Nephron progenitor cell (in vitro differentiated cells): ENCODE data around the gene TRPM6.

ENCODE experiments used
- DNase-seq: peaks from one replicate; pipeline ENCODE4 v3.0.0; 2021
- H3K27ac Mint-ChIP-seq: 2 replicates; pipeline ENCODE4 v1.8.0; 2021; ENCODE audit warnings: mild to moderate bottlenecking, moderate library complexity, mixed read lengths
- H3K27me3 Mint-ChIP-seq: 2 replicates; pipeline ENCODE4 v1.8.0; 2021; ENCODE audit warnings: mild to moderate bottlenecking, low read depth, mixed read lengths; ENCODE audit not compliant: poor library complexity
- H3K36me3 Mint-ChIP-seq: 2 replicates; pipeline ENCODE4 v1.8.0; 2021; ENCODE audit warnings: low read depth, mixed read lengths
- H3K4me1 Mint-ChIP-seq: 2 replicates; pipeline ENCODE4 v1.8.0; 2021; ENCODE audit warnings: mixed read lengths
- H3K4me3 Mint-ChIP-seq: 2 replicates; pipeline ENCODE4 v1.8.0; 2021; ENCODE audit warnings: mild to moderate bottlenecking, moderate library complexity, mixed read lengths
- H3K9me3 Mint-ChIP-seq: 2 replicates; pipeline ENCODE4 v1.8.0; 2021; ENCODE audit warnings: mild to moderate bottlenecking, moderate library complexity, mixed read lengths
- TF ChIP-seq, protein P1 (sequence below): fragments of 200-600 bp; sonication (generic); IDR thresholded peaks from 2 replicates; pipeline ENCODE4 v1.5.0; 2021; ENCODE audit warnings: antibody characterized with exemption

TRPM6 gene

DNA sequence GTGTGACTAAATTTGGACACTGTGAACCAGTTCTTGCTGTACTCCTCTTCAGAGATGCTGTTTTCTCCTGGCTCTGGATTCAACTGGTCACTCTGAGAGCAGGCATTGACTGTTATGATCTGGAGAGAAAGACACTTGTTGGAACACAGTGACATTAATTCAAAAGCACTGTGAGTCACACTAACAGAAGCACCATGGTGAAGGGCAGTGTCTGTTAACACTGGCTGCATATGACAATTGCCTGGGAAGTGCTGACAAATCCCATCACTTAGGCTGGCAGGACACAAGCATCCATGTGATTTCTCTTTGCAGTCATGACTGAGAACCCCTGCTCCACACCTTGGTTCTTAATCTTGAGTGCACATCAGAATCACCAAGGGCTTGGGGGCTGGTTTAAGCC lies 132.4 kb downstream of the TRPM6 start:
- Mint-ChIP-seq H3K9me3 (no peaks in the 10 kb centered on the region), H3K4me3 (no peak overlapping the region)
- TF ChIP-seq, protein P1, sequence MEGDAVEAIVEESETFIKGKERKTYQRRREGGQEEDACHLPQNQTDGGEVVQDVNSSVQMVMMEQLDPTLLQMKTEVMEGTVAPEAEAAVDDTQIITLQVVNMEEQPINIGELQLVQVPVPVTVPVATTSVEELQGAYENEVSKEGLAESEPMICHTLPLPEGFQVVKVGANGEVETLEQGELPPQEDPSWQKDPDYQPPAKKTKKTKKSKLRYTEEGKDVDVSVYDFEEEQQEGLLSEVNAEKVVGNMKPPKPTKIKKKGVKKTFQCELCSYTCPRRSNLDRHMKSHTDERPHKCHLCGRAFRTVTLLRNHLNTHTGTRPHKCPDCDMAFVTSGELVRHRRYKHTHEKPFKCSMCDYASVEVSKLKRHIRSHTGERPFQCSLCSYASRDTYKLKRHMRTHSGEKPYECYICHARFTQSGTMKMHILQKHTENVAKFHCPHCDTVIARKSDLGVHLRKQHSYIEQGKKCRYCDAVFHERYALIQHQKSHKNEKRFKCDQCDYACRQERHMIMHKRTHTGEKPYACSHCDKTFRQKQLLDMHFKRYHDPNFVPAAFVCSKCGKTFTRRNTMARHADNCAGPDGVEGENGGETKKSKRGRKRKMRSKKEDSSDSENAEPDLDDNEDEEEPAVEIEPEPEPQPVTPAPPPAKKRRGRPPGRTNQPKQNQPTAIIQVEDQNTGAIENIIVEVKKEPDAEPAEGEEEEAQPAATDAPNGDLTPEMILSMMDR: no peak

DNA sequence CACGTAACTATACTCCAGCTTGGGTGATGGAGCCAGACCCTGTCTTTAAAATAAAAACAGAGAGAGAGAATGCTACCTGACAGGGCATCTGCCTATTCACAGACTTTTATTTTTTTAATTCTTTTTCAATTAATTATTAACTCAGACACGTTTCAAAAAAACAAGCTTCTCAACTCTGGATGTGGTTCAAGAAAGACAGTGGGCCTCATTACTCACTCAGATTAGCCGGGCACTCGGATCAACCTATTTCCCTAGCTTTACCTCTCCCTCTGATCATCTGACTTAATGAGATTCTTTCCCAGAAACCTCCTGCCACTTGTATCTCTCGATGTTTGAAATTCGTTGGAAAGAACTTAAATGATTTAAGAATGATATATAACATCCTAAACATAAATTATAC lies 134.1 kb downstream of the TRPM6 start:
- H3K27ac Mint-ChIP-seq: no peak overlapping the region
- no peak for DNase-seq
- no peak overlapping the region for H3K4me3 Mint-ChIP-seq
- TF ChIP-seq, protein P1: no peak
- H3K9me3 Mint-ChIP-seq: no peaks in the 10 kb centered on the region
- peaks cover 3% of the 10 kb centered on the region for H3K27me3 Mint-ChIP-seq
- peaks cover 10% of the 10 kb centered on the region for H3K4me1 Mint-ChIP-seq
- no peaks in the 10 kb centered on the region for H3K36me3 Mint-ChIP-seq

More for the DNA sequence above, 132.4 kb downstream of the TRPM6 start:
- no peak for DNase-seq
- H3K36me3 Mint-ChIP-seq: no peaks in the 10 kb centered on the region
- H3K27ac Mint-ChIP-seq: no peak overlapping the region
- peaks cover 3% of the 10 kb centered on the region for H3K27me3 Mint-ChIP-seq
- peaks cover 10% of the 10 kb centered on the region for H3K4me1 Mint-ChIP-seq

DNA sequence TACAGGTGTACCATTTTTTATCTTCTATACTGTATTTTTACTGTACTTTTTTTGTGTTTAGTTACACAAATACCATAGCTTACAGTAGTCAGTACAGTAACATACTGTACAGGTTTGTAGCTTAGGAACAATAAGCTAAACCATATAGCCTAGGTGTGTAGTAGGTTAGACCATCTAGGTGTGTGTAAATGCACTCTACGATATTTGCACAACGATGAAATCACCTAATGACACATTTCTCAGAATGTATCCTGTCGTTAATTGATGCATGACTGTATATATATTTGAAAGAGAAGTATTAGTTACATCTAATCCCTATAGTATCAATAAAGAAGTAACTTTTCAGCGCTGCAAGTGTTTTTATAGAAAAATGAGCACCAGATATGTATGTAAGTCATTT lies 138.8 kb downstream of the TRPM6 start:
- no peaks in the 10 kb centered on the region for H3K36me3 Mint-ChIP-seq

DNA sequence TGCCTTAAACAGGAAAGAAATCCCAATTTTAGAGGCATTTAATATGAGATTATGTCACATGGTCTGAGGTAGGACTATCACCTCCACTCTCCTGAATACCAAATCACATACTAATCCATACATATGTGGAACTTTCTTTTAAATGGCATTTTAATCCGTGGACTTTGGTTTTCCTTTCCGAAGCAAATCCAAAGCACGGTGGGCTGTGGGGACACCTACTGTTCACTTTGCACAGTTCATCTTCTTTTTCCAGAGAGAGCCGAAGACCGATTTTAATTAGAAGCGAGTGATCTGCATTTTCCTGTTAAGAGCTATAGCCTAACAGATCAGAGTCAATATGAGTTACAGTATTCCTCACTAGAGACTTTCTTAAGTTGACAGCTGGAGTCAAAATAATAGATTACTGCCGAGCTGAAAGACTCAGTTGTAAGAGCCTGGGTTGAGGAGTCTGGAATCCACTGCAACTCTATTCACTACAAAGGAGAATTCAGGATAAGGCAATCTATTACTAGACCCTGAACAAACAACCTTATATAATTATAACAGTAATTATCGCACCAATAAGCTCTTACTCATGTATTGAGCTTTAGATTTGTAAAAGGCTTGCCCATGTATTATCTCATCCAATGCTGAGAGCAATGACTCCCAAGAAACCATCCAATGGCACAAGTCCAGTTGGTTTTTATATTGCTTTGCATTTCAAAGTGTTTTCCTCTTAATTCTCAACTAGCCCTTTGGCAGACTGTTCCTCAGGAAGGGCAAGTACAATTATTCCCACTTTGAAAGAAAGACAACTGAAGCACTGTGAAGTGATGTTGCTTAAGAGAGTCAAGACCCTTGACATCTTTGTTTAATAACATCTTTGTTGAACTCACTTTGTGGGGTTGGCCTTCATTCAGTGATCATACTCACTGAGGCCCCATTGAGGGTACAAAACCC lies 144.7 kb downstream of the TRPM6 start:
- H3K4me3 Mint-ChIP-seq: no peak overlapping the region
- peaks cover 13% of the 10 kb centered on the region for H3K27me3 Mint-ChIP-seq
- DNase-seq: peak; percentile 43
- TF ChIP-seq, protein P1: peak; percentile 82
- no peak overlapping the region for H3K27ac Mint-ChIP-seq
- peaks cover 5% of the 10 kb centered on the region for H3K9me3 Mint-ChIP-seq
- H3K4me1 Mint-ChIP-seq: peaks cover 11% of the 10 kb centered on the region
- no peaks in the 10 kb centered on the region for H3K36me3 Mint-ChIP-seq

More for the DNA sequence above, 138.8 kb downstream of the TRPM6 start:
- Mint-ChIP-seq H3K9me3 (peaks cover 5% of the 10 kb centered on the region), H3K4me3 (no peak overlapping the region), H3K27me3 (peaks cover 7% of the 10 kb centered on the region), H3K27ac (no peak overlapping the region), H3K4me1 (peaks cover 20% of the 10 kb centered on the region)
- DNase-seq: no peak
- TF ChIP-seq, protein P1: no peak

DNA sequence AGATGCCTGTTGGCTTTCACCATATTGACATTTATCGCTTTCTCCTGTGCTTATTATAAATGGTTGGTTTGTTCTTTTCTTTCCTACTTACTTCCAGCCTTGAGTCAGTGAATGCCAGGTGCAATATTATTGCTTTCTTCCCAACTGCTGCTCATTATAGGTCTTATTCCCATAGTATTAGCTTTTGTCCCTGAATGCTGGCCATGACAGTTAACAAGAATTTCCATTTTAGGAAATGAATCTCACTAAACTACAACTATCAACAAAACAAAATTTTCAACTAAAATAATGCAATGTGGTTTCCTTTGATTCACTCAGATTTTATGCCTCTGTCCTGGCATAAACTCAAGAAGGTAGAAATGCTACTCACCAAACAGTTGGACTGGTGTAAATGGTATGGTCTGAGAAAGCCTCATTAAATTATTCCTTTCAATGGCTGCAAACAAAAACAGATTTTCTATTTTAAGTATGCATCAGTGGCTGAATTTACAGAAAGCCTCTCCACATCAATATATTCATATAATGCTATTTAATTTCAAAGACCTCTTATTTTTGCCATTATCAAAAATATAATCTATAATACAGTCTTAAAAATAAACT lies 145.4 kb downstream of the TRPM6 start:
- Mint-ChIP-seq H3K4me3 (no peak overlapping the region), H3K36me3 (no peaks in the 10 kb centered on the region), H3K27me3 (peaks cover 13% of the 10 kb centered on the region), H3K4me1 (peaks cover 10% of the 10 kb centered on the region), H3K27ac (no peak overlapping the region), H3K9me3 (peaks cover 5% of the 10 kb centered on the region)
- DNase-seq: no peak
- TF ChIP-seq, protein P1: no peak
